Naive B cell (primary cell): ENCODE data around the gene NDUFB8. TPM values are rescaled to one million over a fixed set of nuclear protein-coding genes. Genes with fewer than 3 reads are reported as not detected.

Experiments
- ATAC-seq, 2 donors: fragments of 150-1000 bp; cut with Tn5 transposase; 2 replicates each; pipeline ENCODE4 v1.10.0; 2021; ENCODE audit warnings: low read depth in 2 of 2, mild to moderate bottlenecking in 2 of 2, moderate library complexity in 2 of 2
- DNase-seq: peaks from one replicate; pipeline ENCODE4 v3.0.0; 2022
- H3K27ac Mint-ChIP-seq, 6 donors: one replicate each; pipeline ENCODE4 v1.8.0; 2020 to 2022; ENCODE audit warnings: mild to moderate bottlenecking in 6 of 6, mixed read lengths in 6 of 6, moderate library complexity in 5 of 6, inconsistent platforms in 2 of 6
- H3K27me3 Mint-ChIP-seq, 3 donors: one replicate each; pipeline ENCODE4 v1.8.0; 2021 to 2022; ENCODE audit warnings: mixed read lengths in 3 of 3, mild to moderate bottlenecking in 1 of 3
- H3K36me3 Mint-ChIP-seq, 2 donors: one replicate each; pipeline ENCODE4 v1.8.0; 2020 to 2022; ENCODE audit warnings: mixed read lengths in 2 of 2, inconsistent platforms in 1 of 2, mild to moderate bottlenecking in 1 of 2
- H3K4me1 Mint-ChIP-seq, 3 donors: one replicate each; pipeline ENCODE4 v1.8.0; 2020 to 2022; ENCODE audit warnings: mixed read lengths in 3 of 3, inconsistent platforms in 1 of 3, mild to moderate bottlenecking in 1 of 3, moderate library complexity in 1 of 3
- H3K4me3 Mint-ChIP-seq, 8 donors: one replicate each; pipeline ENCODE4 v1.8.0; 2020 to 2022; ENCODE audit warnings: mild to moderate bottlenecking in 8 of 8, mixed read lengths in 8 of 8, moderate library complexity in 8 of 8, inconsistent platforms in 2 of 8
- H3K9me3 Mint-ChIP-seq, 7 donors: one replicate each; pipeline ENCODE4 v1.8.0; 2020 to 2022; ENCODE audit warnings: mixed read lengths in 7 of 7, mild to moderate bottlenecking in 5 of 7, inconsistent platforms in 2 of 7, moderate library complexity in 1 of 7
- polyA plus RNA-seq, 6 donors: library from polyadenylated mRNA; unstranded; fragments of 300-500 nt; fragmentation: Illumina TruSeq; gene quantifications; one replicate each; pipeline ENCODE4 v1.2.3, GENCODE V29; 2021; ENCODE audit warnings: low read depth in 6 of 6

Gene NDUFB8
- polyA plus RNA-seq, 6 donors from 2014 or later = 403 to 762 (median 428) TPM

GRCh38 chr10:100485801-100486495 is 43.7 kb downstream of the NDUFB8 start:
- DNase-seq = no peak
- Mint-ChIP-seq H3K27ac (peak overlapping the region in 1 of 6 donors; percentile 30), H3K36me3 (peaks cover 27 to 30% of the 10 kb centered on the region in 2 donors), H3K4me3 (no peak overlapping the region), H3K4me1 (peaks cover 10 to 19% (median 14%) of the 10 kb centered on the region in 3 donors), H3K9me3 (peaks cover 0 to 4% (median 0%) of the 10 kb centered on the region in 7 donors), H3K27me3 (peaks cover 4 to 19% (median 12%) of the 10 kb centered on the region in 3 donors)
- ATAC-seq = no peak

GRCh38 chr10:100485366-100485765 is 44.3 kb downstream of the NDUFB8 start:
- H3K27me3 Mint-ChIP-seq = peaks cover 5 to 23% (median 16%) of the 10 kb centered on the region in 3 donors
- H3K4me3 Mint-ChIP-seq = no peak overlapping the region
- DNase-seq = no peak
- peaks cover 23 to 29% of the 10 kb centered on the region in 2 donors for H3K36me3 Mint-ChIP-seq
- no peak for ATAC-seq
- H3K9me3 Mint-ChIP-seq = peaks cover 0 to 4% (median 0%) of the 10 kb centered on the region in 7 donors
- peaks cover 10 to 19% (median 14%) of the 10 kb centered on the region in 3 donors for H3K4me1 Mint-ChIP-seq
- peak overlapping the region in 1 of 6 donors; percentile 63 for H3K27ac Mint-ChIP-seq

GRCh38 chr10:100483876-100484666 is 45.6 kb downstream of the NDUFB8 start:
- Mint-ChIP-seq H3K9me3 (peaks cover 0 to 4% (median 0%) of the 10 kb centered on the region in 7 donors), H3K36me3 (peaks cover 13 to 16% of the 10 kb centered on the region in 2 donors), H3K4me3 (peak overlapping the region in 4 of 8 donors; percentile 21 to 85 (median 68)), H3K27me3 (peaks cover 16 to 36% (median 24%) of the 10 kb centered on the region in 3 donors), H3K4me1 (peaks cover 10 to 19% (median 14%) of the 10 kb centered on the region in 3 donors), H3K27ac (no peak overlapping the region)
- ATAC-seq (no peak), DNase-seq (no peak)

GRCh38 chr10:100482834-100483185 is 46.9 kb downstream of the NDUFB8 start:
- Mint-ChIP-seq H3K9me3 (peaks cover 0 to 4% (median 0%) of the 10 kb centered on the region in 7 donors), H3K4me1 (peaks cover 10 to 19% (median 14%) of the 10 kb centered on the region in 3 donors), H3K4me3 (peak overlapping the region; percentile 21 to 91 (median 90)), H3K27me3 (peaks cover 20 to 48% (median 36%) of the 10 kb centered on the region in 3 donors), H3K27ac (peak overlapping the region in 1 of 6 donors; percentile 26), H3K36me3 (peaks cover 7 to 9% of the 10 kb centered on the region in 2 donors)
- no peak for DNase-seq
- ATAC-seq = no peak

- Mint-ChIP-seq H3K27me3 (peaks cover 20 to 48% (median 36%) of the 10 kb centered on the region in 3 donors), H3K36me3 (peaks cover 7 to 8% of the 10 kb centered on the region in 2 donors), H3K27ac (peak overlapping the region in 1 of 6 donors; percentile 29), H3K4me1 (peaks cover 10 to 19% (median 14%) of the 10 kb centered on the region in 3 donors), H3K9me3 (peaks cover 0 to 4% (median 0%) of the 10 kb centered on the region in 7 donors), H3K4me3 (peak overlapping the region; percentile 21 to 91 (median 90))
- peak; percentile 43 for DNase-seq
- peak; percentile 35 to 41 for ATAC-seq
Measured at GRCh38 chr10:100482181-100482833, 47.4 kb downstream of the NDUFB8 start.

- peaks cover 20 to 48% (median 36%) of the 10 kb centered on the region in 3 donors for H3K27me3 Mint-ChIP-seq
- ATAC-seq = peak; percentile 97 to 98
- peaks cover 0 to 4% (median 0%) of the 10 kb centered on the region in 7 donors for H3K9me3 Mint-ChIP-seq
- peak; percentile 92 for DNase-seq
- H3K27ac Mint-ChIP-seq = peak overlapping the region in 3 of 6 donors; percentile 0 to 86 (median 13)
- peak overlapping the region; percentile 21 to 91 (median 90) for H3K4me3 Mint-ChIP-seq
- H3K4me1 Mint-ChIP-seq = peaks cover 10 to 19% (median 14%) of the 10 kb centered on the region in 3 donors
- H3K36me3 Mint-ChIP-seq = peaks cover under 1 to 7% of the 10 kb centered on the region in 2 donors
Measured at GRCh38 chr10:100481462-100482081, 48.1 kb downstream of the NDUFB8 start.

DNA sequence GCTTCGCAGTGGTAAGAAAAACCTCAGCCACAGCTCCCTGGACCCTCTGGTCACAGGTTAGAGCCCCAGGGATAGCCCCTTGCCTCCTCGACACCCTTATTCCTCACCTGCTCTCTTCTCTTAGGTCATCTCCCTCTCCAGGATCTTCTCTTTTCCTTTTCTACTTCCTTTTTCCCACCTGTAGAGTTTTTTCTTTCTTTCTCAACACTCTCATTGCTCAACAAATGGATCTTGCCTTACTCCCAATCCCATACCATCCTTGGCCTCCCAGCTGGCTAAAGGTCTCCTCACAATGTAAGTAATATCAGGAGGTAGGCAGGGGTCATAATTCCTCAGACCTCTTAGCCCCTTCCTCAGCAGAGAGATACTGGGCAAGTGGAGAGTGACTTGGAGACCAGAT is 49.7 kb downstream of the NDUFB8 start:
- no peak for ATAC-seq
- peak overlapping the region in 1 of 6 donors; percentile 41 for H3K27ac Mint-ChIP-seq
- H3K36me3 Mint-ChIP-seq = peaks cover 0 to 7% of the 10 kb centered on the region in 2 donors
- peaks cover 0 to 4% (median 0%) of the 10 kb centered on the region in 7 donors for H3K9me3 Mint-ChIP-seq
- peaks cover 24 to 48% (median 36%) of the 10 kb centered on the region in 3 donors for H3K27me3 Mint-ChIP-seq
- H3K4me1 Mint-ChIP-seq = peaks cover 10 to 19% (median 14%) of the 10 kb centered on the region in 3 donors
- DNase-seq = no peak
- peak overlapping the region in 1 of 8 donors; percentile 27 for H3K4me3 Mint-ChIP-seq

DNA sequence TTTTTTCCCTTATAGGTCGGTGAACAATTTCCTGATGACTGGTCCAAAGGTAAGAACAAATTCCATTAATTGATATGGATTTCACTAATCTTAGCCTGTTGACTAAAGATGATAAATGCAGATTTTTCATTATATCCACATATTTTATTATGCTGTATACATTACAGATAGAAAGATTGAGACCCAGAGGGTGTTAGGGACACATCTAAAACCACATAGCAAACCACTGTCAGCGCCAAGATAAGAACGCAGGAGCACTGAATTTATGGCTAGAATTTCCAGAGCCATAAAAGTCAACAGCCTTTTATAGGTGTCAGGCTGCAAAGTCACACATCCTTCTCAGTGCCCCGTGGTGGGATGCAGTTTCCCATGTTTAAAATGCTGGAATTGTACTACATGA is 50.6 kb downstream of the NDUFB8 start:
- Mint-ChIP-seq H3K4me1 (peaks cover 10 to 19% (median 14%) of the 10 kb centered on the region in 3 donors), H3K36me3 (peaks cover 0 to 7% of the 10 kb centered on the region in 2 donors), H3K27ac (no peak overlapping the region), H3K4me3 (no peak overlapping the region), H3K9me3 (peaks cover 0 to 4% (median 0%) of the 10 kb centered on the region in 7 donors), H3K27me3 (peaks cover 29 to 48% (median 42%) of the 10 kb centered on the region in 3 donors)
- DNase-seq (no peak), ATAC-seq (no peak)

DNA sequence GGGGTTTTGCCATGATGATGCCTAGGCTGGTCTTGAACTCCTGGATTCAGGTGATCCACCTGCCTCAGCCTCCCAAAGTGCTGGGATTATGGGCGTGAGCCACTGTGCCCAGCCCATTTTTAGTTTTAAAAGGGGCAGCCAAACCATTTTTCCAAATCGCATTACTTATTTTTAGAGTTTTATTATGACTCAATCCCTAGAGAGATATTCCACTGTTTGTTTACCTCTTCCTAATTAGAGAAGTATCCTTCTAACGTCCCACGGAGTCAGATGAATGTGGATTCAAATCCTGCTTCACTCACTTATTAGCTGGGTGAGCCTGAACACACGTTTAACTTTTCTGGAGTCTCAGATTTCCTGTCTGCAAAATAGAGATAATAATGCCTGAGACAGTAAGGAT is 51.7 kb downstream of the NDUFB8 start:
- H3K36me3 Mint-ChIP-seq = peaks cover 0 to 7% of the 10 kb centered on the region in 2 donors
- H3K27ac Mint-ChIP-seq = no peak overlapping the region
- no peak overlapping the region for H3K4me3 Mint-ChIP-seq
- ATAC-seq (no peak), DNase-seq (no peak)
- peaks cover 6 to 14% (median 11%) of the 10 kb centered on the region in 3 donors for H3K4me1 Mint-ChIP-seq
- peaks cover 36 to 46% (median 41%) of the 10 kb centered on the region in 3 donors for H3K27me3 Mint-ChIP-seq
- peaks cover 0 to 4% (median 0%) of the 10 kb centered on the region in 7 donors for H3K9me3 Mint-ChIP-seq

Other genes with a start within 250 kb of the NDUFB8 start
- gene BLOC1S2, start 243.2 kb downstream of the NDUFB8 start, polyA plus RNA-seq = 100 to 1,000 TPM; 254 to 374 (median 297) TPM
- 1 to 10 TPM in 1 of 6 donors, under 1 TPM in 2, not detected in 3; 0.25 to 1.1 (median 0.93) TPM for gene PKD2L1, start 199.6 kb downstream of the NDUFB8 start, polyA plus RNA-seq
- 1 to 10 TPM; 1.7 to 8.3 (median 4.2) TPM for gene SCD, start 182.6 kb downstream of the NDUFB8 start, polyA plus RNA-seq
- gene WNT8B, start 66.9 kb downstream of the NDUFB8 start, polyA plus RNA-seq = under 1 TPM in 1 of 6 donors, not detected in 5; 0.17 TPM
- gene SEC31B, start 10.0 kb downstream of the NDUFB8 start, polyA plus RNA-seq = 1 to 10 TPM in 2 of 6 donors, under 1 TPM in 3, not detected in 1; 0.55 to 1.6 (median 0.83) TPM
- 10 to 100 TPM; 23.2 to 36.1 (median 29.3) TPM for gene HIF1AN, start 6.1 kb upstream of the NDUFB8 start, polyA plus RNA-seq
- not detected for gene PAX2, start 215.7 kb upstream of the NDUFB8 start, polyA plus RNA-seq